ENCODE data around the gene CAV1.

CAV1 gene

GRCh38 chr7:116532102-116532688 lies 7.4 kb downstream of the CAV1 start:
- no peak for DNase-seq

GRCh38 chr7:116534790-116535189 lies 10.0 kb downstream of the CAV1 start:
- DNase-seq: no peak

GRCh38 chr7:116535416-116535815 lies 10.6 kb downstream of the CAV1 start:
- DNase-seq: no peak

- DNase-seq: no peak
These were observed 13.3 kb downstream of the CAV1 start for GRCh38 chr7:116538138-116538537.

- no peak for DNase-seq
These were observed 15.0 kb downstream of the CAV1 start for GRCh38 chr7:116539879-116540278.

- no peak for DNase-seq
These were observed 15.9 kb downstream of the CAV1 start for GRCh38 chr7:116540743-116541142.

- DNase-seq: no peak
These were observed 17.1 kb downstream of the CAV1 start for GRCh38 chr7:116541951-116542350.

- DNase-seq: no peak
These were observed 17.8 kb downstream of the CAV1 start for GRCh38 chr7:116542618-116543017.

DNA sequence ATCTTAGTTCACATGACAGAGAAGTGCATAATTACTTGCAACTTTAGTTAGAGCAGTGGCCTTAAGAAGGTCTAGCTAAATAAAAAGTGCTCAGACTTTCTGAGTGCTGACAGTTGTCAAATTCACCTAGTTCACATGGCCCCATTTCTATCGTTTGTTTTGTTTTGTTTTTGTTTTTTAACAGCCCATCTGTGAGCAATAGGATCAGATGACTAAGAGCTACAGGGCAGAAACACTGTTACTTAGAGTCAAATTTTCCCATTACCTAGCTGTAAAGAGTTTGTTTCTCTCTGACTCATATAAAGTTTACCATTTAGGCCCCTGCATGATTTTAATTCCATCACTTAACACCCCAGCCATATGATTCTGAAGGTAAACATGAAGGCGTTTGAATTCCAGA lies 18.8 kb downstream of the CAV1 start:
- DNase-seq: no peak

- DNase-seq: no peak
These were observed 19.7 kb downstream of the CAV1 start for GRCh38 chr7:116544487-116544886.

GRCh38 chr7:116545411-116545993 lies 20.7 kb downstream of the CAV1 start:
- no peak for DNase-seq

- DNase-seq: no peak
These were observed 21.2 kb downstream of the CAV1 start for GRCh38 chr7:116546054-116546453.

DNA sequence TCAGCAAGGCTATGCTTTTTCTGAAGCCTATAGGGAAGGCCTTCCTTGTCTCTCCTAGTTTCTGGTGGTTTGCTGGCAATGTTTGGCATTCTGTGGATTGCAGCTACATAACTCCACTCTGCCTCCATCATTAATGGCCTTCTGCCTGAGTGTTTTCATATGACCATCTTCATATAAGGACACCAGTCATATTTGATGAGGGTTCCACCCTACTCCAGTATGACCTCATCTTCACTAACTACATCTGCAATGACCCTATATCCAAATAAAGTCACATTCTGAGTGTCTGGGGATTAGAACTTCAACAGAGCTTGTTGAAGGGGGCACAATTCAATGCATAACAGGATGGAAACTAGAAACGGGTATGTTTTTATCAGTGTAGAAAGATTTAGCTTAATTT lies 22.1 kb downstream of the CAV1 start:
- no peak for DNase-seq

DNA sequence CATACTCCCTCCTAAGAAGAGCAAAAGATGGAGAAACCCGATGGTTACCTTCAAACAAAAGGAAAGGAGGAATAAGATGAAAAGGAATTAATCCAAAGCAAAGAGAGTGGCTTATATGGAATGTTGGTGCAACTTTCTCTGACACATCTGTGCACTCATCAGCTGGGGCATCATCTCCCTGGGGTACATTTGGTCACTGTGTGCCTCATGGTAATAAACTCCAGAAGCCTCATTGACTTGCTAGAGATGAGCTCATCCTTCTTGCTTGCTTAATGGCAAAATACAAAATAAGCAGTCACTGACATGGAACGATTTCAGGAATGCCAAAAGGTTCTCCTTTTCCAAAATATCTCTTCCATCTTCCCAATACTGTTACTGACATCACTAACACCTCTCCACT lies 22.5 kb downstream of the CAV1 start:
- no peak for DNase-seq

DNA sequence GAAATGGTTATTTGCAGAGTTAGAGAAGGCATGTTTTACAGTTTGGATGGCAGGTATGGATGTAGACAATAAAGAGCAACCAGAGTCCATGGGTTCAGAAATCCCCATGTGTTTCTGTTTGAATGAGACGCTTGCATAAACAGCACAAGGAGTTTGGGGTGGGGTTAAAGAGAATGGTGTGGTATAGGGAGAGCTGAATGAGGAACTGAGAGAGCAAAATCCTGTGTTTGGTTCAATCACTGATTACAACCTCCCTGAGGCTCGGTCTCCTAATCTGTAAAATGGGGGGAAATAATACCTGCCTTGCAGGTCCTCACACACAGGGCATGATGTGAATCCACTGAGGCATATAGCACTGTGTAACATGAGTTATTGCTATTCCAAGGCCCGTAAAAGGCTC lies 23.7 kb downstream of the CAV1 start:
- DNase-seq: no peak

GRCh38 chr7:116549370-116549769 lies 24.5 kb downstream of the CAV1 start:
- DNase-seq: no peak

GRCh38 chr7:116551692-116552091 lies 26.9 kb downstream of the CAV1 start:
- no peak for DNase-seq

DNA sequence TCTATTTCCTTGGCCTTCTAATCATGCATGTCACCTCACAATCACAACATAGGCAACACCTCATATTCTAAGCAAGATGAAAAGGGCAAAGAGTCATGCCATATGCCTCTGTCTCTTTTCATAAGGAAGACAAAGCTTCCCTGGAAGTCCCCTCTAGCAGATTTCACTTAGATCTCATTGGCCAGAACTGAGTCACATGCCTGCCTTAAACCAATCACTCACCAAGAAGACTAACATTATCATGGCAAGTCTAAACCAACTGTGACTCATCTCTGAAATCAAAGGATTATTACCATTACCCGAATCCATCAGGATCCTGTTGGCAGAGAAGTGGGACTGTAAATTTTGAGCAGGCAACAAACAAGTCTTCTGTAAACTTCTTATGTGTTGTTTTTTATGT lies 27.8 kb downstream of the CAV1 start:
- no peak for DNase-seq

GRCh38 chr7:116553168-116553964 lies 28.5 kb downstream of the CAV1 start:
- DNase-seq: no peak

GRCh38 chr7:116554436-116554835 lies 29.6 kb downstream of the CAV1 start:
- no peak for DNase-seq

DNA sequence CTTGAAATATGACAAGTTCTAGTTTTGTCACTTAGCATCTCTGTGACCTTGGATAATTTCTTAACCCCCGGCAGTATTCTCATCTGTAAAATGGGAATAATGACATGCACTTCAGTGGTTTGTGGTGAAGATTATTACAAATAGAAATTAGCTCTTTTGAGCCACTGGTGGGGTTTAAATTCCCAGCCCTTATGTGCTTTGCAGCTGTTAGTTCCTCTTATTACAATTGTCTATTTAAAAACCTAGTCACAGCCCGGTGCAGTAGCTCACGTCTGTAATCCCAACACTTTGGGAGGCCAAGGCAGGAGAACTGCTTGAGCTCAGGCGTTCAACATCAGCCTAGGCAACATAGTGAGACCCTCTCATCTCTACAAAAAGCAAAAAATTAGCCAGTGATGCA lies 30.1 kb downstream of the CAV1 start:
- no peak for DNase-seq

GRCh38 chr7:116557066-116557585 lies 32.3 kb downstream of the CAV1 start:
- no peak for DNase-seq

- DNase-seq: no peak
These were observed 33.1 kb downstream of the CAV1 start for GRCh38 chr7:116557901-116558300.

Measured in GF-D8 (cell line).